ENCODE results near the gene TMEM17. TPM values are rescaled to one million over a fixed set of nuclear protein-coding genes. Genes with fewer than 3 reads are reported as not detected.
"Not testable (repeated sequence)": the region's sequence is repeated elsewhere in the genome, so short reads cannot be mapped to it uniquely, and the experiment has no call there.

TMEM17 gene
- total RNA-seq = not detected in 2 replicates

DNA sequence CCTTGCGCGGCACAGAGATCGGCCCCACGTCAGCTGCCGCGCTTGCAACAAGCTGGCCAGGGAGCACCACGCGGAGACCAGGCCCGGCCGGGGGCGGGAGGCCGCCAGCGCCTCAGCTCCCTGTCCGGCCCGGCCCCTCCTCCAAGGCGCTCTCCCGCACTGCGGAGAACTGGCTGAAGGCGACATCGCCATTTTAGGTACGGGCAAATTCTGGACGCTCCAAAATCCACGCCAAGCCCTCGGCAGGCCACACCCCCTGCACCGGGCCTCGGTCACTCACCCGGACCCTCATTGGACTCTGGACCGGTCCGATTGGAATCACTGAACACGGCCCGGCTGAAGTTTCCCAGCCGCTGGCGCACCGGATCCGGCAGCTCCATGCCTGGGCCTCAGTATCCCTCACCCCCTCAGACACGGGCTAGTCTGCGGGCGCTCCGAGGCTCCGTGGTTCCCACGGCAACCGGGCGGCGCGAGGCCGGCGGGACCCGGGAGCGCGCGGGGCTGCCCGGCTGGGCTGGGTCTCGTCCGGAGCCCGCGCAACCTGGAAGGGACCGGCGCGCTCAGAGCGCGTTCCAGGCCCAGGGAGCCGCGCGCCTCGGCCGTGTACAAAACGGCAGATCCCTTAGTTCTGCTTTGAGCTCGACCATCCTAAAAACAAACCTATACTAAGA is at the start of gene TMEM17:
TMEM17 (minus strand) TSS at position 446 of the 671 bp plus-strand sequence; CDS start at position 380, 66 bp downstream.
- intact Hi-C loops (cut with micrococcal nuclease) = loop anchor here (5.0 kb wide), 1 partner anchor 201 kb away; the partner anchor contains the start of gene EHBP1

DNA sequence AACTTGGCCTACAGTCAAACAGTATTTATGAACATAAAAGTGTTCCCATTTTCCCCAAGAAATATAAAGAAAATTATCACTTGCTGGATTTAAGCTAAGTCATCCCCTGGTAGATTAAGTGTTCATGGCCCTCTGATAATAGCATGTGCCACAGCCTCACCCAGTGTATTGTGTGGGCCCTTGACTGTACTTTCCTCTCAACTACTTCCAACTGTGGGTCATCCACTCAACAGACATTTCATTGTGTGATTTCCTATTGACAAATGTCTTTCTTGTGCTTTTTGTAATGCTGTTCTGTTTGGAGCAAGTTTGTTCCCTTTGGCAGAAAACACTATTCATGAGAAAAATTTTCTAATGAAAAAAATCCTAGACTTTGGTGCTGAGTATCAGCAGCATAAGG is 48.4 kb upstream of the TMEM17 start:
- intact Hi-C loops (cut with micrococcal nuclease) = no loop called here

GRCh38 chr2:62550461-62550860 is 44.5 kb upstream of the TMEM17 start:
- intact Hi-C loops (cut with micrococcal nuclease) = no loop called here

DNA sequence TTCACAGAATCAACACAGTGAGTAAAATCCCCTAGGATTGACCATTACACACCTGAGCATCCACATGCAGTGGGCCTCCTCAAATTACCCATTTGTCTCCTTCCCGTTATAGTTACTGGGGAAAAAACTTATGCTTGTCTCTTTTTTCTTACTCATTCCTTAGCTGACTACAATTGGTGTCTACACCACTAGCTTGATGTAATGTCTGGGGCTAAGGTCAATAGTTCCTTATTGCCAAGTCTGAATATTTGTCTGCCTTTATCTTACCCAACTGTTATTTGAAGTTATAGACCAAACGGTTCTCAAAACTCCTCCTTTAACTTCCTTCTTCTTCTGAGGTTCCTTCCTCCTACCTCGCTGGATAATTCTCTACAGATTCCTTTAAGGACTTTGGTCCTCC is 41.9 kb upstream of the TMEM17 start:
- intact Hi-C loops (cut with micrococcal nuclease) = no loop called here

DNA sequence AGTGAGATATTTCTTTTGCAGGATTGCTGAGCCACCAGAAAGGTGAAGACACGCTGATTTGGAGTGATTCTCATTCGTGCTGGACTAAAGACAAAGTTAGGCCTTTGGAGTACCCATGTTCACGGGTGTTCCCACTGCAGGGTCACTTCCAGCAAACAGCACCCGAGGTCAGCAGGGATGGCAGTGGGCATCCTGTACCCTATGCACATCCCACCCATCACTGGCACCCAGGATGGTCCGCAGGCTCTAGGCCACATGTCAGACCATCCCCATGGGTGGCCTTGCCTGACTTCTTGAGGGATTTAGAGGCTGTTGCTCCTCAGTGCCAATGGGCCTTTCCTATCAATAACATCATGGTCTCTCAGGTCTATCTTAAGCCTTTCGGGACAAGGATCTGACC is 39.3 kb upstream of the TMEM17 start:
- intact Hi-C loops (cut with micrococcal nuclease) = no loop called here

DNA sequence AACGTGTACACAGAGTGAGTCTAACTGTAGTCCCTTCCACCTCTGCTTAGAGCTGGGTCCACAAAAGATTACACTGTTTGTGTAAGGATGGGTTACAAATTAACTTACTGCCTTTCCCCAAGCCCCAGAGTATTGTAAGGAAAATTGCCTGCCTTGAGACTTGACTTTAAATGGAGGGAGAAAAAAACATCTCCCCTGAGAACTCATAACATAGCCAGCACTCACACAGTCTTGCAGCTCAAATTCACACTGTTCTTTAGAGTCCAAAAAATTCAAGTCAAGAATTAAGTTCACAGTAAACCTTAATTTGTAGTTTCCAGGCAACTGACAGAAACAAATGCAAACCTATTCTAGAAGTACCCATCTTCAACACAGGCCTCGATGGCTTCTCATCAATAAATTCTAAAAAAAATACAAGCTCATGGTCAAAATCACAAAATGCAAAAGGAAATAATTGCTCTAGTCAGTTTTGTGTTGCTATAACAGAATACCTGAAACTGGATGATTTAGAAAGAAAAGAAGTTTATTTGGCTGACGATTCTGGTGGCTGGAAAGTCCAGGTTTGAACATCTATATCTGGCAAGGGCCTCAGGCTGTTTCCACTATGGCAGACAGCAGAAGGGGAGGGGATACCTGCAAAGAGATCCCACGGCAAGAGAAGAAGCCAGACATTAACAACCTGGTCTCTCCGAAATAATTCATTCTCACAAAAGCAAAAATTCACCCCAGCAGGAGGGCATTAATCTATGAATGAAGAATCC is 34.6 kb upstream of the TMEM17 start:
- intact Hi-C loops (cut with micrococcal nuclease) = no loop called here

DNA sequence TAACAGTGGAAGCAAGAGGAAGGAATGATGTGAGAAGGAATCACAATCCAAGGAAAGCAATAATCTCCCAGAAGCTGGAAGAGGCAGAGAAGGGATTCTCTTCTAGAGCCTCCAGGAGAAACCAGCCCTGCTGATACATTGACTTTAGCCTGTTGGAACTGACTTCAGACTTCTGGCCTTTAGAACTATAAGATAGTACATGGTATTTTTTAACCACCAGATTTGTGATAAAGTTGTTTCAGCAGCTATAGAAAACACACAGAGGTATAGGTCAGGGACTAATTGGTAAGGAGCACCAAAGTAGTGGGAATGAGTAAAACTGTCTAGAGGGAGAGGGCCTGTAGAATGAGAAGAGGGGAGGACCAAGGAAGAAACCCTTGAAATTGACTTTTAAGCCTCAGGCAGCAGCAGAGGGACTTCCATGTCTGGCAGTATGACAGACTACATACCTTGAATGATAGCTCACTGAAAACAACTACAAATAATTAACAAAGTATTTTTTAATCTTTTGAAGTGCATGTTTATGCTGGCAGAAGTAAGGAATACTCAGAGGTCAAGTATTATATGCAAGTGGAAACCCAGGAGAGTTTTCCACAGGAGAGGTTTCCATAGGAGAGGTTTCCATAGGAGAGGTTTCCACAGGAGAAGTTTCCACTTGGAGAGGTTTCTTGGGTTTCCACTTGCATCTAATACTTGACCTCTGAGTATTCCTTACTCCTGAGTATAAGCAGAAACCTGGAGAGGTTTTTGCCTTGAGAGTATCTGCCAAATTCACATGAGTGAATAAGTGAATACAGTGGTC is 33.8 kb upstream of the TMEM17 start:
- intact Hi-C loops (cut with micrococcal nuclease) = no loop called here

DNA sequence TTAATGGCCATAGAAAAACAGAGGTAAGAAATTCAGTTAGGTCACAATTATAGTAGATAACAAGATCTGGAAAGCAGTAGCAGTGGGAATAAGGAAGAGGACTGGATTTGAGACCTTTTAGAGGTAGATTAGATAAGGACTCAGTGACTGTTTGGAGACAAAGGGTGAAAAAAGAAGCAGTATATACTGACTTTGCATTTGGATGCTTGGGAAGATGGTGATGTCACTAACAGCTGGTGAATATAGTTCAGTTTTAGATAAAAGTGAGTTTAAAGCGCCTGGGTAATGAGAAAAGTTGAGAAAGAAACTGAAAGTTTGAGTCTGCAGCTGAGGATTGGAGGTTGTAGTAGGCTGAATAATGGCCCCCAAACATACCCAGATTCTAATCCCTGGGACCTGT is 32.8 kb upstream of the TMEM17 start:
- intact Hi-C loops (cut with micrococcal nuclease) = no loop called here

GRCh38 chr2:62537814-62538213 is 31.8 kb upstream of the TMEM17 start:
- intact Hi-C loops (cut with micrococcal nuclease) = no loop called here

GRCh38 chr2:62536873-62537547 is 31.0 kb upstream of the TMEM17 start:
- intact Hi-C loops (cut with micrococcal nuclease) = no loop called here

GRCh38 chr2:62535521-62535920 is 29.5 kb upstream of the TMEM17 start:
- intact Hi-C loops (cut with micrococcal nuclease) = not testable (repeated sequence)

DNA sequence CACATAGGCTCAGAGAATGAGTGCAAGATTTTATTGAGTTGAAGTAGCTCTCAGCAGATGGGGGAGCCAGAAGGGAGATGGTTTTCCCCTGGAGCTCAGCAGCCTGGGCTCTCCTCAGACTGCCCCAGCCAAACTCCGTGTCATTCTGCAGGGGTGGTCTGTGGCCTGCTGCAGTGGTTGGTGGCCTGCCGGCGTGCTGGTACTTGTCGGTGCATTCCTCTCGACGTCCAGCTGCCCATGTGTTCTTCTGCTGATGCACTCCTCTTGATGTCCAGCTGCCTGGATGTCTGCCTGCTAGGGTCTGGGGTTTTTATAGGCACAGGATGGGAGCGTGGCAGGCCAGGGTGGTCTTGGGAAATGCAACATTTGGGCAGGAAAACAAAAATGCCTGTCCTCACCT is 25.6 kb upstream of the TMEM17 start:
- intact Hi-C loops (cut with micrococcal nuclease) = no loop called here

- intact Hi-C loops (cut with micrococcal nuclease) = no loop called here
These were observed 23.8 kb upstream of the TMEM17 start for GRCh38 chr2:62529758-62530157.

DNA sequence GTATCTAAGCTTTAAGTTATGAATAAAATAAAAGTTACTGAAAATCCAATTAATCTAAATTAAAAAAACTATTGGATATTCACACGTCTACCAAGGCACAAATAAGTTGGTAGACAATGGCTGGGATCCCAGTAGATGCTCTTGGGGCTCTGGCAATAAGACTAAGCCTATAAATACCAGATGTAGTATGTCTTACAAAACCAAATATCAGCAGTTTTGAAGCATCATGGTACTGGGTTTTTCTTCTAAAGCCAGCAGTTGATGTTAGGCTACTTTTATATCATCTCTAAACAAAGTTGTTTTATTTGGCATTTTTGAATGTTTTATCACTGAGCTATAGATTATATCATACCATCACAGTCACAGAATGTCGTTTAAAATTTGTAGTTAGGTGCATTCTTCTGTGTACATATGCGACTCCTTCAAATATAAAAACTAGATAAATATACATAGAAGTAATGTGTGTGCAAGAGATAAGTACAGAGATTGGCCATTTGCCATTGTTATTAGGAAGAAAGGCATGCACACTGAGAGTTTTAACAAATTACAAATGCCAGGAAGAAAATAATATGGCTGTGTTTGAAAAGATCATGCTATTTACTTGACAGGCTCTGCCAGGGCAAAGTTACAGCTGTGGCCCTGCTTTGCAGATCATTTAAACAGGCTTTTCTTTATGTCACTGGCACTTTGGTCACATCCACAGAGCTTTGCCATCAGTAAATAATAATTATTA is 21.6 kb upstream of the TMEM17 start:
- intact Hi-C loops (cut with micrococcal nuclease) = no loop called here

- intact Hi-C loops (cut with micrococcal nuclease) = no loop called here
These were observed 20.8 kb upstream of the TMEM17 start for GRCh38 chr2:62526531-62527381.

DNA sequence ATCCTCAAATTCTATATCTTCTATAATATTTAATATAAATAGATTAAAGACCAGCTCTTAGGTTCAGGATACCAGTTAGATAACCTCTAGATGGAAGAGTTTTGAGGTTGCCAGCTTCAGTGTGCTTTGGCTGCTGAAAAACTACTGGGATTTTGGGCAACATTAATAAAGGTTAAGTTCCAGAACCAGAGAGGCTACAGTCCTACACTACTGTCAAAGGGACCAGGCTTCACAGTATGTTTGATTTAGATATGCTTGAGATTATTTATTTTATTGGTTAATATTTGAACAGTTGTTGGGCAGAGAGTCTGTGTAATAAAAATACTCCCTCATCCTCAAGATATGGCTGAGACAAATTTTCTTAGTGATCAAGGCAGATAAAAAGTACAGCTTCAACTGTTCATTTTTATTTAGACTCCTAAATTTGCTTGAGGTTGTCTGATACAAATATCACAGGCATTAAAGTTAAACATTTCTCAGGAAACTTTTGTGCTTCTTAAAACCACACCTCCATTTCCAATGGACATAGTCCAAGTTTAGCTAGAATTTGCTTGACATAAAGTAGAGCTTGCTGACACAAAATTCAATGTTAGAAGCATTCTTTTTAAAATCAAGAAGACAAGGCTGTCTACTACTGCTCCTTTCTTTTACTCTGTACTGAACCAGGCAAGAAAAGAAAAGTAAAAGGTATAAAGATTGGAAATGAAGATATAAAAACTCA is 19.7 kb upstream of the TMEM17 start:
- intact Hi-C loops (cut with micrococcal nuclease) = no loop called here

DNA sequence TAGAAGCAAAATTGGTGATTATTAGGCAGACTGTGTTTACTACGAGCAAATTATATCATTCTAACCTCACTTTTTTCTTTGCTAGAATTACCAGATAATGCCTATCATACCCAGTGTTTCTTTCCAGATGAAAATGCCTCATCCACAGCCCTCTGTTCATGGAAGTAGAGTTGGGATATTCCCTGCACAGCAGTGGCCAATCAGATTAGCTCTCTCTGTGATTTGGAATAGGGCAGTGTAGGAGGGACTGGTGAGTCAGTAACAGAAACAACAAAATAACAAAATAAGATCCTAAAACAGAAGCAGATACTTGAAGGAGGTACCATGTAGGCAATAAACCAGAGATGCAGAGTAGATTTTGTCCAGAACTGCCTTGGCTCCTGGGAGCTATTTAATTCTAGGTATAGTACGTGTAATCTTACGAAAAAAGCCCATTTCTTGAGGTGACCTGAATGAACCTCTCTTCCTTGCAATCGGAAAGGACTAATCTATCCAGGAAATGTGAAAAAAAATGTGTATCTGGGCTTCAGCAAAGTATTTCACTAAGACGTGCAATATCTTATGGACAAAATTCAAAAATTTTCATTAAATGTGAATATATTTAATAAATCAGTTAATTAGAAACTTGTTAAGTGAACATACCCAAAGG is 18.4 kb upstream of the TMEM17 start:
- intact Hi-C loops (cut with micrococcal nuclease) = no loop called here

GRCh38 chr2:62521061-62521460 is 15.1 kb upstream of the TMEM17 start:
- intact Hi-C loops (cut with micrococcal nuclease) = not testable (repeated sequence)

DNA sequence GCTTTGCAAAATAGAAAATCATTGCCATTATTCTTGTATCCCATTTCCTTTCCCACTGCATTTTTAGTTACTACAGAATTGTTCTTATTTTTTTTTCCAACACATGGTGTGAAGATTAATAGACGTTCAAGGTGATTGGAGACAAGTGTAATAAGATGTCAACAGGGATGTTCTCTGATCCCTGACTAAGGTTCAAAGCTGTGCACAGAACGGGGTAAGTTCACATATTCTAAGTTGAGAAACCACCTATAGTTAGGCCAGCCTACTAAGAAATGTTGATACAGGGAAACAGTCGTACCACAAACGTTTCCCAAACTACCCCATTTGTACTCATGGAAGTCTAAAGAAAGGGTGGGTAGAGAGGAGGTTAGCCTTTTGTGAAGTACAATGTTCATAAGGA is 6.4 kb upstream of the TMEM17 start:
- intact Hi-C loops (cut with micrococcal nuclease) = no loop called here

Data from T-helper 1 cell treated with Interleukin-12 subunit alpha and Interleukin-12 subunit beta and Interleukin-4 antibody, amounts not matched to agents 30 ng/mL and 1 ng/mL, for 36 hours (primary cell).